22Rv1 (cell line): Measurements from ENCODE around the gene RHOBTB3.
"Not testable (repeated sequence)": the region's sequence is repeated elsewhere in the genome, so short reads cannot be mapped to it uniquely, and the experiment has no call there.

Experiments used
- CTCF ChIP-seq: fragments of 450-650 bp; IDR thresholded peaks from 2 replicates; pipeline ENCODE4 v1.5.1; 2017; ENCODE audit warnings: mild to moderate bottlenecking
- ZFX ChIP-seq: fragments of 450-650 bp; IDR thresholded peaks from 2 replicates; pipeline ENCODE4 v1.6.1; 2017; ENCODE audit warnings: antibody characterized with exemption, borderline replicate concordance

GRCh38 chr5:95813035-95813434 is 81.9 kb downstream of the RHOBTB3 start:
- TF ChIP-seq CTCF, ZFX: not testable (repeated sequence)
